Measurements from ENCODE around the gene LMTK3.
"Not testable (repeated sequence)": the region's sequence is repeated elsewhere in the genome, so short reads cannot be mapped to it uniquely, and the experiment has no call there.

LMTK3 gene

GRCh38 chr19:48488478-48488877 is 23.2 kb downstream of the LMTK3 start:
- DNase-seq (ENCODE audit: low spot score): not testable (repeated sequence)

DNA sequence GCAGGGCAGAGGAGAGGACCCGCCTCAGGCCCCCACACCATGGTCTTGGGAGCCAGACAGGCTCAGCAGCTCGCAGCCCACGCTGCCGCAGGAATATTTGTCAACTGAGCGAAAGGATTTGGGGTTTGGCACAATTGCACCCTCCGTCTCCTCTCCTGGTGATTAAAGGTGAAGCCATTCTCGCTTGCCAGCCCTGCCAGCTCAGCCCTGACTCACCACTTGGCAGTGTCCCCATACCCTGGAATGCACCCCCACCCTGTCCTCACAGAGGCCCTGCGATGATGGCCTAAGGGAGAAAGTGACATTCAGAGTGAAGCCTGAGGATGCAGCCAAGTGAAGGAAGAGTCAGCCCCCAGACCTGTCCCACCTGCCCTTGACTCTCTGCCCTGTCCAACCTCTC is 23.7 kb downstream of the LMTK3 start:
- peak; percentile 53 for DNase-seq (ENCODE audit: low spot score)

DNA sequence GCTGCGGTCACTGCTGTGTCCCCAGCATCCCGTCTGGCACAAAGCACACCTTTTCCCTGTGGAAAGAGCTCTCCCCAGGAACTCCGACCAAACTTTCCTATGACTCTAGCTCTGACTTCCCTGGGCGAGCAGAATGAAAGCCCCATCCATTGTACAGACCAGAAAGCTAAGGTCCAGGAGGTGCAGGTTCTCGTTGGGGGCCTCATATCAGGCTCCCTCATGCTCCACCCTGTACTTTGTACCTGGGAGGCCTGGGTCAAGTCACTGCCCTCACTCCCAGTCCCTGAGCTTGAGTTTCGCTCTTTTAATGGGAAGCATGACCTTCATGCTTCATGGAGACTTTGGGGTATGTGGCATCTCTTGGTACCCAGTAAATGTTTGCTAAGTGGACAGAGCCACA is 24.1 kb downstream of the LMTK3 start:
- DNase-seq (ENCODE audit: low spot score): no peak

GRCh38 chr19:48486706-48487105 is 24.9 kb downstream of the LMTK3 start:
- DNase-seq (ENCODE audit: low spot score): not testable (repeated sequence)

DNA sequence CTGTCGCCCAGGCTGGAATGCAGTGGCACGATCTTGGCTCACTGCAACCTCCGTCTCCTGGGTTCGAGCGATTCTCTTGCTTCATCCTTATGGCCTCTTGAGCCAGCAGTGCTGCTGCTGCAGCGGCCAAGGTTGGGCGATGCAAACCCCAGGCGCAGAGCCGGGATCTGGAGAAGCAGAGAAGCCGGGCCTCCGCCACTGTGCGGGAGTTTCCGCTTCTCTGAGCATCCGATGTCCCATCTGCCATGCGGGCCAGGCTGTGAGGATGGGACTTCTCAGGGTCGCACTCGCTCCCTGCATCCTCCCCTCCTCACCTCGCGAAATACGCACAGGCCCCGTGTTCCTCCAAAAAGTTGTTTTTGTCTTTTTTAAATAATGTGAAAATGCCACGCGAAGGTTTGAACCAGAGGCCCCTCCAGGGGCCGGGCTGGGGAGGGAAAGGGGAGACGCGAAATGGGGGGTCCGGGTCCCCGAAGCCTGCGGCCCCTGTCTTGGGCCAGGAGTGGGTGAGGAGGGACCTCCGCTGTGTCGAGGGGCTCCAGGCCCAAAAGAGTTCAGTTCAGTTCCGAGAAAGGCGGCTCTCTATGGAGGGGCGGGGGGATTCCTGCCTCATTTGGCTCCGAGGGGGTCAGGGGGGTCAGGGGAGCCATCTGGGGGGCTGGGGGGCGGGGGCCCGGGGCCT is 26.6 kb downstream of the LMTK3 start:
- DNase-seq (ENCODE audit: low spot score): no peak

GRCh38 chr19:48484247-48484893 is 27.3 kb downstream of the LMTK3 start:
- no peak for DNase-seq (ENCODE audit: low spot score)

GRCh38 chr19:48483301-48483700 is 28.3 kb downstream of the LMTK3 start:
- DNase-seq (ENCODE audit: low spot score): no peak

GRCh38 chr19:48481846-48482639 is 29.6 kb downstream of the LMTK3 start:
- DNase-seq (ENCODE audit: low spot score): no peak

DNA sequence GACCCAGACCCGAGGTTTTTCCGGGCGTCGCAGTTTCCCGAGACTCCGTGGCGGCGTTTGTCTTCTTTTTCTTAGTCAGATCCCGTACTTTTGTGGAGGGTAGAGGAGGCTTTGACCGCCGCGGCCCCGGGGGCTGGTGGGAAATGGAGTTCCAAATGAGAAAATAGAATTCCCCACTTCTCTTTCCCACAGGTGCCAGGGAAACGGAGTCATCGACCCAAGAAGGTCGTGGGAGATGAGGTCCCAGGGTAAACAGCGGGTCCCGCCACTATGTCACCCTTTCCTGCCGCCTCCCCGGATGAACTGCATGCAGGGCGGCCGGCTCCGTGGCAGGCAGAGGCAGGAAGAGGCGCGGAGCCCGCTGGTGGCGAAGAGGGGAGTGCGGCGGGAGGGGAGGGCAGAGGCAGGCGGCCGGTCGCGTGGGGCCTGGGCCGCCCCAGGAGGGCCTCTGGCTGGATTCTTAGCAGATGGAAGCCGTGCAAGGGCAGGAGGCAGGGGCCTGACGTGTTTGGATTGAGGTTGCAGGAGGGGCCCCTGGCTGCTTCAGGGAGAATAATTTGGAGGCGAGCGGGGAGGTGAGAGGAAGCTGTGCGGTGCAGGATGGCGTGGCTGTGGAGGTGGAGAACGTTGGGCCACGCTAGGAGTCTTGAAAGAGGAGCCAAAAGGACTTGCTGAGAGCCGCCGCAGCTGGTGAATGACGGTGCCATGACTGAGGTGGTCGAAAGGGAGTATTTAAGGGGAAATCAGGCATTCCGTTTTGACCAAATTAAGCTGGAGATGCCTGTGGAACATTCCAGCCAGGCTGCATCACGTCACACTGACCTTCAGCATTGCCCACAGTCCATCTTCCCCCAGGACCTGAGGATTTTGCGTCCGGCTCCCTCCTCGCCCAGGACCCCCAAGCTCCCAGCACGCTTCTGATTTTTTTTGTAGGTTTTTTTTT is 30.8 kb downstream of the LMTK3 start:
- no peak for DNase-seq (ENCODE audit: low spot score)

DNA sequence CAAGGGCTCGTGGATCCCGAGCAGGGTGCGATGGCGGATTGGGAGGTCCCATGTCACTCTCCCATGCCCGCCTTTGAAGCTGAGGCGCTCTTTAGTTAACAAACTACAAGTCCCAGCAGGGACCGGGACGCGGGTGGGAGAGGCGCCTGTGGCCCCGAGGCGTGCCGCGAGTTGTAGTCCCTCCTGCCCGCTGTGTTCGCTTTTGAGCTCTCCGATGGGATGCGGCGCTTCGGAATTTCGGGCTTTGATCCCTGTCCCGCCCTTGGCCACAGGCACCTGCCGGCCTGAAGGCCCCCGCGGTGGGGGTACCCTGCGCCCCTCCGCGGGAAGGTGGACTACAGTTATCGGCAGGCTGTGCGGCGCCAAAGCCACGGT is 31.5 kb downstream of the LMTK3 start:
- DNase-seq (ENCODE audit: low spot score): no peak

DNA sequence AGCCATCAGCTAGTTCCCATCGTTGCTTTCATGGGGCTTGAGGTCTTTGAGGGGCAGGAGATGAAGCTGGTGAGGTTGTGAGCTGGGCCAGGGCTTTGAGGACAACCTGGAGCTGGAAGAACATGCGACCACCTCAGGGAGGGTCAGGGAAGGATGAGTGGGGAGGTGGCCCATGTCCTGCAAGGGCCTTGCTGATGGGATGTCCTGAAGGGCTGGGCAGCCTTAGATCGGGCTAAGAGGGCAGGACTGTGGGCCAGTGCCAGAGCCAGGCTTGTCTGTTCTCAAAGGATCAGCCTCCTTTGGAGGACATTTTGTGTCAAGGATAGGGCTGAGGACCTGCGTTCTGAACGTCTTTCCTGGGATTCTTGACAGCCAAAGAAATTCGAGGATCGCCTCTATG is 31.9 kb downstream of the LMTK3 start:
- no peak for DNase-seq (ENCODE audit: low spot score)

DNA sequence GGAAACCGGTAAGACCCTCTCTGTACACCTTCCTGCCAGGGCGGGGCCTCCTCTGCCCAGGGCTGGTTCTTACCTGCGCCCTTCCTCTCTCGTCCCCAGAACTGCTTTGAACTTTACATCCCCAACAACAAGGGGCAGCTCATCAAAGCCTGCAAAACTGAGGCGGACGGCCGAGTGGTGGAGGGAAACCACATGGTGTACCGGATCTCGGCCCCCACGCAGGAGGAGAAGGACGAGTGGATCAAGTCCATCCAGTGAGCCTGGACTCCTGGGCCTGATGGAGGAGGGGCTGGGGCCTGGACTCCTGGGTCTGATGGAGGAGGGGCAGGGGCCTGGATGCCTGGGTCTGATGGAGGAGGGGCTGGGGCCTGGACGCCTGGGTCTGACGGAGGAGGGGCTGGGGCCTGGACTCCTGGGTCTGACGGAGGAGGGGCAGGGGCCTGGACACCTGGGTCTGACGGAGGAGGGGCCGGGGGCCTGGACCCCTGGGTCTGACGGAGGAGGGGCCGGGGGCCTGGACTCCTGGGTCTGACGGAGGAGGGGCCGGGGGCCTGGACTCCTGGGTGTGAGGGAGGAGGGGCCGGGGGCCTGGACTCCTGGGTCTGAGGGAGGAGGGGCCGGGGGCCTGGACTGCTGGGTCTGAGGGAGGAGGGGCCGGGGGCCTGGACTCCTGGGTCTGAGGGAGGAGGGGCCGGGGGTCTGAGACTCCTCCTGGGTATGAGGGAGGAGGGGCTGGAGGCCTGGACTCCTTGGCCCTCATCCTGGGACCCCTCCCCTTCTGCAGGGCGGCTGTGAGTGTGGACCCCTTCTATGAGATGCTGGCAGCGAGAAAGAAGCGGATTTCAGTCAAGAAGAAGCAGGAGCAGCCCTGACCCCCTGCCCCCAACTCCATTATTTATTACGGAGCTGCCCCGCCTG is 33.0 kb downstream of the LMTK3 start:
- DNase-seq (ENCODE audit: low spot score): no peak

GRCh38 chr19:48477698-48478338 is 33.8 kb downstream of the LMTK3 start:
- DNase-seq (ENCODE audit: low spot score): no peak

GRCh38 chr19:48477067-48477685 is 34.5 kb downstream of the LMTK3 start:
- no peak for DNase-seq (ENCODE audit: low spot score)

- no peak for DNase-seq (ENCODE audit: low spot score)
Measured at GRCh38 chr19:48476176-48476575, 35.5 kb downstream of the LMTK3 start.

GRCh38 chr19:48475369-48476068 is 36.1 kb downstream of the LMTK3 start:
- no peak for DNase-seq (ENCODE audit: low spot score)

DNA sequence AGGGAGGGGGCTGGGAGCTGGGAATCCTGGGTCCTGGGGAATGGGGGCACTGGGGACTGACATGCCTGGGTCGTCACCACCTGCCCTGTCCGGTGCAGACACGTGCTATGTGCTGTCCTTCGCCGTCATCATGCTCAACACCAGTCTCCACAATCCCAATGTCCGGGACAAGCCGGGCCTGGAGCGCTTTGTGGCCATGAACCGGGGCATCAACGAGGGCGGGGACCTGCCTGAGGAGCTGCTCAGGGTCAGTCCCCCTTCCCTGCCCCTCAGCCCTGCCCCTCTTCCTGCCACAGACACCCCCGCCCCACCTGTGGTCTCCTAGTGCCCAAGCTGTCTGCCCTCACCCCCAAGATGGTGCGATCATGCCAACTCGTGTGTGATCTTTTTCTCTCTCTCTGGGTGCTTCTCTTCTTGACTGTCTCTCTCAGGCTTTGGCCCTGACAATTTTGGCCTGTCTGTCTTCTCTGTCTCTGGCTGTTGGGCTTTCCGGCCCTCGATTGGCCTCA is 37.5 kb downstream of the LMTK3 start:
- DNase-seq (ENCODE audit: low spot score): no peak

DNA sequence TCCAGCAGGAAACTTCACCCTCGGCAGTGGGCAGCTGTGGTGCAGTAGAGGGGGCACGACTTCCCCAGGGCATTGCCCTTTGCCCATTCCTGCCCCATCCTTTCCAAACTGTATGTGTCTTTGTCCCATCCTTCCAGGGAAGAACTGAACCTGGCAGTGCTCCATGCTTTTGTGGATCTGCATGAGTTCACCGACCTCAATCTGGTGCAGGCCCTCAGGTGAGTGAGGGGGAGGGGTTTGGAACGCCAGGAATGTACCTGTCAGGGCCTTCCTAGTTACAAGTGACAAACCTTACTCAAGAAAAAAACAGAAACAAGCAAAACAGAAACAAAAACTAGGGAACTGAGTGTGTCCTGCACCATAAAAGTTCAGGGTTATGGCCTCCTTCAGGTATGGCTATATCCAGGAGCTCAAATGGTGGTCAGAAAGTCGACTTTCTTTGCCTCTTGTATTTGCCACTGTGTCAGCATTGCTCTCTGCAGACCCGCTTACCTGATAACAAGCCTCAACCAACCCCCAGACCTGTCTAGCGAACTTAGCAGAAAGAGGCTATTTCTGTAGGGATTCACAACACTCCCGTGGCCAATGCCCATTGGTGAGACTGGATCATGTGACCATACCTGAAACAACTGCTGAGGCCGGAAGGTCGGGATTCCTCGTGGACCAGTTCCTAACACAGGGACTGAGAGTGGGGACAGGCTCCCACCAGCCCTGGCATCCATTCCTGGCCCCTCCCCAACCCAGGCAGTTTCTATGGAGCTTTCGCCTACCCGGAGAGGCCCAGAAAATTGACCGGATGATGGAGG is 38.3 kb downstream of the LMTK3 start:
- no peak for DNase-seq (ENCODE audit: low spot score)

Measured in hematopoietic multipotent progenitor cell treated with erythropoietin and hydrocortisone succinate and interleukin-3 and kit ligand, for 15 days (in vitro differentiated cells).